HG03439 (cell line): Measurements from ENCODE around the gene ADCY3.

Experiments used
- ATAC-seq: cut with Tn5 transposase; IDR thresholded peaks from one replicate; pipeline ENCODE4 v1.9.1; 2021; ENCODE audit warnings: mild to moderate bottlenecking, moderate library complexity; ENCODE audit not compliant: unreplicated experiment

ADCY3 gene

DNA sequence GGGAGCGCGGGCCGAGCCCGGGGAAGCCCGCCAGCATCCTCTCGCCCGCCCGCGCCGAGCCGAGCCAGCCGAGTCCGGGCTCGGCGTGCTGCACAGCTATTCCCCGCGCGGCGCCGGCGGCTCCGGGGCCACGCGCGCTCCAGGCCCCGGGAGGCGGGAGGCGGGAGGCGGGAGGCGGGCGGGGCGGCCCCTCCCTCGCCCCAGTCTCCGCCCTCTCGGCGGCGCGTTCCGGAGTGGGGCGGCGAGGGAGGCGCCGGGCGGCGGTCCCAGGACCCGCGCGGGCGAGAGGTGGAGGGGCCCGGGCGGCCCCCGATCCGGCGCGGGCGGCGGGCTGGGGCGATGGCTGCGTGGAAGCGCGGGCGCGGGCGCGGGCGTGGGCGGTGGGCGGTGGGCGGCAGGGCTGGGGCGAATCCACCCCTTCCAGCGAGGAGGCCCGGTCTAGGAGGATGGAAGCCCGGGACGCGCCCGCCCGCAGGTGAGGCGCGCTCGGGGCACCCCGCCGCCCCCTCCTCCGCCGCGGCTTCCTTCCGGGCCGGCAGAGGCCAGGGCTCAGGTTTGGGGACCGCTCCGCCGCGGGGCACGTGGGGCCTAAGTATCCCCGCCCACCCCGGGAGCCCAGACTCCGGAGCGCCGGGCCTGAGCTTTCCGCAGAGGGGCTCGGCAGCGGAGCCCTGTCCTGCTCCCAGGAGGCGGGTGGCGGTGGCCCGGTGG, at the start of gene ADCY3:
Gene ADCY3 (minus strand): TSS at position 140 of the 711 bp plus-strand sequence. CDS start 1,250 bp downstream, outside the sequence.
- peak; percentile 38 for ATAC-seq

DNA sequence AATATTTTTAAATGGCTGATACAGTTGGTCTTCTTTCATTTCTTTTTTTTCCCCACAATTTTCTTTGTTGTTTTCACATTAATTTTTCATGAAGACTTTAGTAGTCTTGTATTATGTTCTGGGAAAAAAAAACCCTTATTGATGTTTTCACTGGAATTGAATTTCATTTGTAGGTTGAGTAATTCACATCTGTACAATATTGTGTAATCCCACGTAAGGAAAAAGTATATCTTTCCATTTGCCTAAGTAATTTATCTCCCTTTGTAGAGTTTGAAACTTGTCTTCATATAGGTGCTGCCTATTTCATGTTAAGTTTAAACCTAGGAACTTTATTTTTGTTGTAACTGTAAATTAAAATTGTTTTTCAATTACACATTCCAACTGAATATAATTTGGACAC, 49.7 kb upstream of the ADCY3 start:
- ATAC-seq = no peak

DNA sequence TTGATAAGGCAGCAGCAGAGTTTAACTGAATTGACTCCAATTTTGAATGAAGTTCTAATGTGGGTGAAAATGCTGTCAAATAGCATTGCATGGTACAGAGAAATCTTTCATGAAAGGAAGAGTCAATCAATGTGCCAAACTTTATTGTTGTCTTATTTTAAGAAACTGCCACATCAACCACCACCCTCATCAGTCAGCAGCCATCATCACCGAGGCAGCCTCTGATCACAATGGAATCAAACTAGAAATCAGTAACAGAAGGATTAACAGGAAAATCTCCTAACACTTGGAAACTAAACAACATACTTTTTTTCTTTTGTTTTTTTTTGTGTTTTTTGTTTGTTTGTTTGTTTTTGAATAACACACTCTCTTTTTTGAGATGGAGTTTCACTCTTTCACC, 41.9 kb upstream of the ADCY3 start:
- ATAC-seq = no peak

DNA sequence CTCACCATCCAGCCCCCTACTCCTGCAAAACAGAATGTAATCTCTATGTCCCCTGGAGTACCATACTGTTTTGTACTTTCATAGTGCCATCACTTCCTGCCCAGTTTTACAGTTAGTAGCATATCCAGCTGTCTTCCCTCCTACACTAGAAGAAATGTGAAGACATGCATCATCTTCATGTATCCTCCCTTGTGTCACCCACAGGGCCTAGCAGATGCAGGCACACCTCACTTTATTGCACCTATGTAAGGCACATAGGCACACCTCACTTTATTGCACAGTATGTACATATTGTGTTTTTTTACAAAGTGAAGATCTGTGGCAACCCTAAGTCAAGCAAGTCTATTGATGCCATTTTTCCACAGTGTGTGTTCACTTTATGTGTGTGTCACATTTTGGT, 39.7 kb upstream of the ADCY3 start:
- ATAC-seq = no peak

DNA sequence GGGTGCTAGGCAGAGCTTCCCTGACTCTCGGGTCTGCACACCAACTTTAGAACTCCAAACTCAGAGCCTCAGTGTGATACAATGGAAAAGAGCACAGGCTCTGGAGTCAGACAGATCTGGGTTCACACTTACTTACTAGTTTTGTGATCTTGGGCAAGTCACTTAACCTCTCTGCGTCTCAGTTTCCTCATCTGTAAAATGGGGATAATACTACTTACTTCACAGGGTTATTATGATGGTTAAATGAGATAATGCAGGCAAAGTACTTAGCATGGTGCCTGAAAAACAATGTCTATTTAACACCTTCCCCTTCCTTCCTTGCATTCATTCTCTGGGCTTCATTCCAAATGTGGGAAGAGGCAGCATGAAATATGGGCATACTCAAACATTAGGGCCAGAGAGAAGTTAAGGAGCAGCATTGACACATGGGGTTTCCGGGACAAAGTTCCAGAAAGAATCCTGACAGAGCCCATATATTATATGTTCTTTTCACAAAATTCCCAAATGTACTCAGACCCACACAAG, 38.4 kb upstream of the ADCY3 start:
- ATAC-seq = no peak

DNA sequence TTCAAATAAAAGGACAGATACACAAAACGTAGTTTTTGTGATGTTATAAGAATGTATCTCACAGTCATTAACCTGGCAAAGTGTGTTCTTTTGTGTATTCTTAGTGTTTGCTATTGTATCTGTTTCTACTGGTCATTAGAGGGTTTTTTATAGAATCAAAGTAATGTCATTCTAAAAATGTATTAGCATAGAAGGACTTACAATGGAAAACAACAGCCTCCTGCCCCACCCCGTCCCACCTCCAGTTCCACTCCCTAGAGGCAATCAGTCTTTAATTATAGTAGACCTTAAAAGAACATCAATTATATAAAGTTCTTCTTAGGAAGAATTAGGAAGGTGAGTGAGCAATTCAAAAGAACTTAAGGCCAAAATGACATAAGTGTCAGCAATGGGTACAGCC, 37.9 kb upstream of the ADCY3 start:
- ATAC-seq = no peak

DNA sequence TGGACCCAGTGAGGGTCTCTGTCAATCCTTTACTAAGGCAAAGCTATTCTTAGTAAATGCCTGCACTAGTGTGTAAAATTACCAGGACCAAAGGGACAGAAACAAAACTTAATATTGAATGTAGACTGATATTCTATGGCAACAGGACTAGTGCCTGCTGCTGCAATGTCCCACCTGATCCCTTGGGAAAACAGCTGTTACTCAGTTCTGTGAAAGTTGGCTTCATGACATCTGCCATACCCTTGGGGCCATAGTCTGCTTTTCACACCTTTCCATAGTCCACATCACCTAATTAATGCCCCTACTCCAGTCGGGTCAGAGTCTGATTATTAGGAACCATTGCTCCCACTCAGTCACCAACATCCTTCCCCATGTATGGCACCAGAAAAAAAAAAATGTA, 37.2 kb upstream of the ADCY3 start:
- no peak for ATAC-seq

DNA sequence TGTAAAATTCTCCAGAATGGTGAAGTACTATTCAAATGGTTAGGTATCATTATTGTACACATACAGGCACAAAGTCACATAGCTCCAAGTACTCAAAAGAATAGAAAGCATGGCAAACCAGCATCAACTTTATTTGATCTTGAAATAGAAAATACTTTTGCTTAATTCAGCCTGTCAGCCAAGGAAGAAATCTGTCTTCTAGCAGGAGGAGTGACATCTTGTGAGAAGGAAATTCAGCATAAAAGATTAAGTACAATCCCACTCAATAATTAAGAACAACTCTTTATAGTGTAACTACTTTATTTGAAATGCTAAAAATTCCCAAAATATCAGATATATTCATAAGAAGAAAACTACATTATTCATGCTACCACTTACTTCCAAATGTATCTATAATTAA, 35.9 kb upstream of the ADCY3 start:
- ATAC-seq = no peak

DNA sequence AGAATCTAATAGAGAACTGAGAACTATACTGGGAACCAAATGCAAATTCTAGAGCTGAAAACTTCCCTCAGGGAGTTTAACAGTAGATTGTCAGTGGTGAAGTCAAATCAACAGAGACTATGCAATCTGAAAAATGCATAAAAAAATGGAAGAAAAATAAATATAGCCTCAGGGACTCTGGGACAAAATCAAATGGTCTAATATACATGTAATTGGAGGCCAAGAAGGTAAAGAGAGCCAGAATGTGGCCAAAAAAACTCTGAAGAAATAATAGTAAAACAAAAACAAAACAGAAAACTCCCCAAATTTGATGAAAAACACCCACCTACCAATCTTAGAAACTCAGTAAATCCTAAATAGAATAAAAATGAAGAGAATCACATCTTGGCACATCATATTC, 35.2 kb upstream of the ADCY3 start:
- ATAC-seq = no peak

DNA sequence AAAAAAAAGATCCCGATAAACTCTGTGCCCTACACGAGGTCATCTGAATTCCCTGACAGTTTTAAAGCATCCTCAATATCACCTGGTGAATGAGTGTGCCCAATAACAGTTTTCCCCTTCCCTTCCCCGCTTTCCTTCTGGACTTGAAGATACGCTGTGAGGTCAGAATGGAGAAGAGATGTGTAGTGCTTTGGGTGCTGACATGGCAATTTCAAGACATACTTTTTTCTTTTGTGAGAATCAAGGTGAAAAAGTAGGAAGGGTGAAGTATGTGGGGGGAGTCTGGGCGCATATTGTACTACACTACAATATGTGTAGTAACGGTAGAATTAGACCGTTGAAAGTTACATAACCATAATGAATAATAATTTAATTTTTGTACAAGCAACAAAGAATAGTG, 30.1 kb upstream of the ADCY3 start:
- ATAC-seq = no peak

DNA sequence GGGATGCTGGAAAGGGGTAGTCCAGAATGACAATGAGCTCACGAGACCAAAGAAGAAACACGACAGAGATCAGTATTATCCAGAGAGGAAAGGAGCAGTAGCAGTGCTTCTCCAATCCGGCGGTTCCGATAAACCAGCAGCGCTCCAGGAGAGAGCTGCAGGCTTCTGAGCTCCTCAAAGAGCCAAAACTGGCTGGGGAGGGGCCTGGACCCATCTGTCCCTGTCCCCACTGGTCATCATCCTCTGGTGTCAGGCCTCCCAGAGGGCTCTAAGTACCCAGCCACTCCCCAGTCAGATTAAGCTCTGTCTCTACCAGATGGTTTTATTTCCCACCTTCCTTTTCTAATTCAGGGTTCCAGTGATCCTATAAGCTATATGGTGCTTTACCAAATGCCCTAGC, 28.5 kb upstream of the ADCY3 start:
- no peak for ATAC-seq

DNA sequence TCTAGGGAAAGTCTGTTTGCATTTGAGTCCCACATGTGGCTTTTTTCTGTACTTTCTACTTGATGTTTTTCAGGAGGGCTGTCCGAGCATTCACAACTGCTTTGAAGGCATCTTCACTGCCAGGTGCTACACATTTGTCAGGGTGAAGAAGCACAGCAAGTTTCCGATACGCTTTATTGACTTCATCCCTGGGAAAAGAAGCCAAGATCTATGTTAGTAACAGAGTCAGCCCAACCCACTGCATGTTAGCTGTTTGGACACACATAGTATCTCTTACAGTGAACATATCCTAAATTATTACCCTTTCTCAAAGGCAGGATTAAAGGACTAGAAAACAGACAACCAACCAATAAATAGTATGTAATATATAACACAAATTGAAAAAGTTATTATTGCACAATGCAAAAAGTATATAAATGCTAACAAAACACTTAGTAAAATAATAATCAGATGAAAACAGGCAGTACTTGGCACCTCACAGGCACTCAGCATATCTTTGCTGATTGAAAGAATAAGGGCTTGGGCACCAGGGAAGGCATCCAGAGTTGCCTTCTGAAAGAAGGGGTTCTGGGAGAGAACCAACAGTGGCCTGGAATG, 27.6 kb upstream of the ADCY3 start:
- ATAC-seq = no peak

DNA sequence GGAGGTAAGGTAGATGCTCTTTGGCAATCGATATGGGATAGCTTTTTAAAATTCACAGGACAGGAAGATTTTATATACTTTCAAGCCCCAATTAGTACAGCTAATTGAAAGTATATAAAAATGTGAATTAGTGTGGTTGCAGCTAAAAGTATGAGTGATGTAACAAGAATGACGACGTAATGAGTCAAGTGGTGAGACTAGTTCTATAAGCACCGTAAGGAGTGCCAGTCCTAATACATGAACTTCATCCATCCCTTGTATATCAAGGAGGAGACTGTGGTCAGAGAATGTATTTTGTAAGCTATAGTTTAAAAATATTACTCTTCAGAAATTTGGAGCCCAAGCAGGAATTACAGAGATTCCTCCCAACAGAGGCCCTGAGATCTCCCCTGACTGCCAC, 25.9 kb upstream of the ADCY3 start:
- no peak for ATAC-seq

DNA sequence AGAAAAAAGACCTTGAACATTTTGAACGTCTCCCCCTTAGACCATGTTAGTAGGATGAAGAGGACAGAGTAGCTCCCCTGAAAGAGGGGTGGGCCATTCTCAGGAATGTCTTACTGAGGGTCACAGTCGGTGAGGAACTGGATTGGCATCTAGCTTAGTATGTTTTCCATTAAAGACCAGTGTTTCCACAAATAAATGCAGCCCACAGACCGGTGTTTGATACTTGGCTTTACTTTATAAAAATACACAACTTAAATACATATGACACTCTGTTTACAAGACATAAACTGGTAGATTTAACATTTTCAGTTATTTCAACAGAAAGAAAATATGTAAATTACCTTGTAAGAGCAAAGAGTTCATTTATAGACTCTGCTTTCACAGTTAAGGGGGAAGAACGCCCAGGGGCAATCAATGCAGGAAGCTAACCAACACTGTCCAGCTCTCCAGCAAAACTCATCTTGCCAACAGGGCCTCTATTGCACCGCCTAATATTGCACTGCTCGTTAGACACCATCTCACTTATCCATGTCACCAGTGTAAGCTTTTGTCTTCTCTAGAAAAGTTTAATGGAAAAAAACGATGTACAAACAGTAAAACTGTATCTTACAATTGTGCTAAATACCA, 23.5 kb upstream of the ADCY3 start:
- no peak for ATAC-seq

DNA sequence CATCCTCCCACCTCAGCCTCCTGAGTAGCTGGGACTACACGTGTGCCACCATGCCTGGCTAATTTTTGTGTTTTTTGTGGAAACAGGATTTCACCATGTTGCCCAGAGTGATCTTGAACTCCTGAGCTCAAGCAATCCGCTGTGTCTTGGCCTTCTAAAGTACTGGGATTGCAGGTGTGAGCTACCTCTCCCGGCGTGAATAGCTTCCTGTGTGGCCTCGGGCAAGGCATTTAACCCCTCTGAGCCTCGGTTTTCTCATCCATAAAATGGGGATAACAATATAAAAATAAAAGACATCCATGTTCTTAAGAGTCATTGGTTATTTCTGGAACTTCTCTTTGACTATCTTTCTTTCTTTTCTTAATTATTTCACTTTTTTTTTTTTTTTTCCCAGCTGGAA, 19.3 kb upstream of the ADCY3 start:
- no peak for ATAC-seq

DNA sequence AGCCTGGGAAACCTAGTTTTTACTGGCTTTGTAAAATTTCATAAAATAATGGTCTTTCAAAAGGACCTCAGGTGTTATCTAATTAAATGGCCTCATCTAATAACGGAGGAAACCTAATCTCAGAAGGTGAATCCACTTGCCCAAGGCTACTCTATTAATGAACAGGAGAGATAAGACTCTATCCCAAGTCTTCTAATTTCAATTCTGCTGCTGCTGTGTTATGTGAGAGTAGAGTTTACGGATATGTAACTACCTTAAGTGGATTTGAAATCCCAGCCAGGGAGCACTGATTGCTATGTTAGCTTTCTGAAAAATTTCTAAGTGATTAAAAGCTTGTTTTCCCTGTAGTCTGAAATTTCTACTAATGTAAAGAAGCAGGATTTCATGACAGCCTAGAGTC, 17.2 kb upstream of the ADCY3 start:
- ATAC-seq = no peak

DNA sequence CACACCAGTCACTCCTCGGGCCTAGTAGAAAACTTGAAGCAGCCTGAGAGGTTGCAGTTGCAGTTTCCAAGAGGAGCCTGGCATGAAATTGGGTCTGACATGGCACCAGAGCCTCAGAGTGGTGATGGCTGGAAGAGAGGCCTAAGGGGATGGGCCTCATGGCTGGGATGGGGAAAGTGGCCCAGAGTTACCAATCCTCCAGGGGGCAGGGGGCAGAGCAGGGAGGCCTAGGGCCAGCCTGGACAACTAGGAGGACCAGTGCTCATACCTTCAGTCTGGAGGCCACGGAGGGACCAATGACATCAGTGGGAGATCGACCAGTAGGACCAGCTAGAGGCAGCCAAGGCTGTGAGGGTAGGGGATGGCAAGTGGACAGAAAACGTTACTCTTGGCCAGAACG, 15.1 kb upstream of the ADCY3 start:
- no peak for ATAC-seq

DNA sequence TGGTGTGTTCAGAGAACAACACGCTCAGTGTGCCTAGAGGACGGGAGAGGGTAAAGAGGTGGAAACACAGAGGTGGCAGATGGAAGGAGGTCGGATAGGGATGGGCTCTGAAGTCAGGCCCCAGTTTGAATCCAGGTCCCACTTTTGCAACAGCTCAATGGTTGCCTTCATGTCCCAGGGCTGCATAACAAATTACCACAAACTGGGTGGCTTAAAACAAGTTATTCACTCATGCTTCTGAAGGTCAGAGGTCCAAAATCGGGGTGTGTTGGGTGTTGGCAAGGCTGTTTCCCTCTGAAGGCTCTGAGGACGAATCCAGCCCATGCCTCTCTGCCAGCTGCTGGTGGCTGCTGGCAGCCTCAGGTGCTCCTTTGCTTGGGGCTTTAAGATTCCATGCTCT, 12.7 kb upstream of the ADCY3 start:
- ATAC-seq = no peak

DNA sequence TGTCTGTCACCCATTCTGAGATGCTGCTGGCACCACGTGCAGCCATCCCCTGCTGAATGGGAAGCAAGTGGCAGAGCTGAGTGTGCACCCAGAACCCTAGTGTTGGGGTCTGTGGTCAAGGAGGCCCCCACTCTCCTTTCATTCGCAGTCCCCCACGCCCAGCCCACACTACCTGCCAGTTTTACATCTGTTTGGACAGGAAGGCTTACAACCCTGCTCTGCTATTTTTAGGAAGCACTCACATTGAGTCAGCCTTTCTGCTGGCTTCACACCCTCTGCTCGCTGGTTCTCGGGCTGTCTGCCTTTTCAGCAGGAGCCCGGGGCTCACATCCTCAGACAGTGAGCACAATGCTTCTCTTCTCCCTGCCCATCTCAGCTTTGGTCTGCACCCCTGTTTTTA, 10.7 kb upstream of the ADCY3 start:
- ATAC-seq = peak; percentile 64

DNA sequence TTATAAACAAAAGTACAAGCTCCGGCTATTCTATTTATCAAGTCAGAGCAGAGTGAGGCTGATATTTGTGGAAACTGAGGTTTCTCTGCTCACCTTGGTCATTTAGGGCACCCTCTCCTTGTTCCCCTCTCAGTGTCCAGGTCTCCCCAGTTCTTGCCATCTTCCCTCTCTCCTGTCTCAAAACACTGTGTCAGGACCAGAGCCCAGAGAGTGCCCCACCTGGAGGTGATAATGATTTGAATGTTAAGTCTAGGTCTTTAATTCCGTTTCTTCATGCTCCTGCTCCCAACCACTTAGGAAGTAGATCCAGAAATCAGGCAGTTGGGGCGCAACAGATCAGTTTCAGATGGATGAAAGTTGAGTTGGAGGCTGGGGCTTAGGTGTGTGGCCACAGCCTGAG, 9.2 kb upstream of the ADCY3 start:
- no peak for ATAC-seq

DNA sequence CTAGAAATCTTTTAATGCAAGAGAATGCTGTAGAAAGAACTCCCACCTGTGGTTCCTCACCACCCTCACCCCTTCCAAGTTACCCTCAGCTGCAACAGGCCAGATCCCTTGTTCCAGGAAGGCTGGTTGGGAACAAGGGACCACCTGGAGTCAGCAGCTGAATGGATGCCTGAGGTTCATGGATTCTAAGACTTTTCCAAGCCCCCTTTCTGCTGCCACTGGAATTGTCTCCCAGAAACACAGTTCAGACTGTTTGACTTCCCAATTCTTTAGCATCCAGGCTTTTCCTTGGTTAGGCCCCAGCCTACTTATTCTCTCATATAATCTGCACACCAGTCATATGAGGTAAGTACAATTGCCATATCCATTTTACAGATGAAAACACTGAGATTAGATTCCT, 8.0 kb upstream of the ADCY3 start:
- no peak for ATAC-seq

DNA sequence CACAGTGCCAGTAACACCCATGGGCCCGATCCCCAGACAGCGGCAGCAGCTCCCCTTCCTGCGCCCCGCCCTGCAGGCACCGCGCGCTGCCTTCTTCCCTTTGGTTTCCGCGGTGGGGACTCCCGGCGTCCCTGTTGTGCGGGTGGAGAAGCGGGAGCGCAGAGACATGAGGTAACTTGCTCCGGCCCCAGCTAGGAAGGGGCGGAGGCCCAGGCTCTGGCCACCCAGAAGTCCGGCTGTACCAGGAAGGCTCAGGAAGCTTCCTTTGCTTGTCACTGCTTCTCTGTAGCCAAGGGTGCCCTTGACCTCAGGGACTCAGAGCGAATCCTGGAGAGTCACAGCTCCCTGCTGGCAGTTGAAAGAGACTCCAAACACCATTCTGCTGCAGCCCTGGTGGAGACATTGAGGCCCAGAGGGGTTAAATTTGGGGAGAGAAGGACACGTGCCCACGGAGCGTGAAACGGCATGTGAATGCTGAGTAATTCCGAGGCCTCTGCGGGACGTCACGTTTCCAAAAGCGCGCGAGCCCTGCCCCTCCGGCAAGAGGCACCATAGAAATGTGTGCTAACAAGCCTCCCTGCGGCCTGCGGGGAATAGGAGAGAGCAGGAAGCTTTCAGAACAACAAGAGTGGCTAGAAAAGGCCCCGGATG, 6.7 kb upstream of the ADCY3 start:
- no peak for ATAC-seq
